Activated CD8-positive, alpha-beta memory T cell treated with anti-CD3 and anti-CD28 coated beads, Interleukin-2, amount 10 ng/mL, durations not matched to agents 7 days and 5 days (primary cell): ENCODE data around the gene ADARB2. TPM values are rescaled to one million over a fixed set of nuclear protein-coding genes. Genes with fewer than 3 reads are reported as not detected.
"Not testable (repeated sequence)": the region's sequence is repeated elsewhere in the genome, so short reads cannot be mapped to it uniquely, and the experiment has no call there.

ENCODE experiments used
- ATAC-seq: fragments of 150-1000 bp; cut with Tn5 transposase; one replicate; pipeline ENCODE4 v1.10.0; 2021; ENCODE audit warnings: moderate library complexity
- CTCF ChIA-PET: fragments of 350-600 bp; sonication (Branson Sonifier 250); formaldehyde crosslinking; loops from one replicate; lab custom pipeline; 2021; ENCODE audit warnings: antibody characterized with exemption; lab: Charles Lee
- DNase-seq: peaks from one replicate; pipeline ENCODE4 v3.0.0-alpha.2; 2020
- H3K27ac Mint-ChIP-seq: one replicate; pipeline ENCODE4 v1.8.0; 2021; ENCODE audit warnings: mild to moderate bottlenecking, mixed read lengths
- H3K27me3 Mint-ChIP-seq: one replicate; pipeline ENCODE4 v1.8.0; 2021; ENCODE audit warnings: mixed read lengths
- H3K36me3 Mint-ChIP-seq: one replicate; pipeline ENCODE4 v1.8.0; 2021; ENCODE audit warnings: mild to moderate bottlenecking, mixed read lengths
- H3K4me1 Mint-ChIP-seq: one replicate; pipeline ENCODE4 v1.8.0; 2021; ENCODE audit warnings: mixed read lengths
- H3K4me3 Mint-ChIP-seq: one replicate; pipeline ENCODE4 v1.8.0; 2021; ENCODE audit warnings: mild to moderate bottlenecking, moderate library complexity, mixed read lengths
- H3K9me3 Mint-ChIP-seq: one replicate; pipeline ENCODE4 v1.8.0; 2022; ENCODE audit warnings: low read depth, mixed read lengths
- total RNA-seq, 2 experiments: library from RNA; stranded (reverse); gene quantifications; one replicate each; pipeline ENCODE4 v1.2.3, GENCODE V29; 2021

Gene ADARB2
- total RNA-seq, 2 experiments from 2014 or later, result not detected

DNA sequence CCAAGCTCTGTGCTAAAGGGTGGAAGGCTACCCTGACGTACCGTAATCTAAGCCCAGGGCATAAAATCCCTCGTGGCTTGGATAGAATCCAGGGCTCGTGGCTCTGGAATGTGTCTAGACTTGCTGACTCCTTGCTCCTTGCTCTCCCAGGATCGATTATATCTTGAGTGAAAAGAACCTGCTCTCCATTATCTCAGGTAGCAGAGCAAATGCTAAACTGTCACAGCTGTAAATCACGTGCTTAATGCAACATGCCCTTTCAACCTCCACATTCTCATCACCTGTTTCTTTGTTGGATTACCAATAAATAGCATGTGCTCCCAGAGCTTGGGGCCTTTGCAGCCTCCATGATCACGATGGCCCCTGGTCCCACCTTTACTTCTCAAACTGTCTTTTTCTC, 323.0 kb downstream of the ADARB2 start:
- H3K27me3 Mint-ChIP-seq, H3K27ac Mint-ChIP-seq, H3K36me3 Mint-ChIP-seq, ATAC-seq, H3K4me3 Mint-ChIP-seq, CTCF ChIA-PET, H3K9me3 Mint-ChIP-seq, DNase-seq, H3K4me1 Mint-ChIP-seq: not testable (repeated sequence)

DNA sequence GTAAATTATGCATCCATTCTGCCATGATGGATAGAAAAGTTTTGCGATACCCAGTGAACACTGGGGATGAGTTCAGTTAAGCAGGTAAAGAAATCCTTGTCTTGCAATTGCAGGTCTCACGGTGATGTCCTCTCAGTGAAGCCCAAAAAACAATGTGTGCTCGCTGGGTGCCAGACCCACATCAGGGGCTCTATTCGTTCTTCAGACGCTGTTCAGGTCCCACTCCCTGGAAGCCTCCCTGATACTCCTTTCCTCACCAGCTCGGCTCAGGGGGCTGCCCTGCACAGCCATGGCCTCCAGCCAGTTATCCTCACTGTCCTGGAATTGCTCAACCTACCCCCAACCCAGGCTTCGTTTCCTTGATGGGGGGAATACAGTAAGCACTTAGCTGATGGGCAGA, 323.5 kb downstream of the ADARB2 start:
- CTCF ChIA-PET, result no interaction called here
- Mint-ChIP-seq H3K27ac (no peak overlapping the region), H3K4me1 (no peaks in the 10 kb centered on the region), H3K9me3 (no peaks in the 10 kb centered on the region), H3K27me3 (no peaks in the 10 kb centered on the region), H3K4me3 (no peak overlapping the region), H3K36me3 (no peaks in the 10 kb centered on the region)
- DNase-seq (no peak), ATAC-seq (no peak)

DNA sequence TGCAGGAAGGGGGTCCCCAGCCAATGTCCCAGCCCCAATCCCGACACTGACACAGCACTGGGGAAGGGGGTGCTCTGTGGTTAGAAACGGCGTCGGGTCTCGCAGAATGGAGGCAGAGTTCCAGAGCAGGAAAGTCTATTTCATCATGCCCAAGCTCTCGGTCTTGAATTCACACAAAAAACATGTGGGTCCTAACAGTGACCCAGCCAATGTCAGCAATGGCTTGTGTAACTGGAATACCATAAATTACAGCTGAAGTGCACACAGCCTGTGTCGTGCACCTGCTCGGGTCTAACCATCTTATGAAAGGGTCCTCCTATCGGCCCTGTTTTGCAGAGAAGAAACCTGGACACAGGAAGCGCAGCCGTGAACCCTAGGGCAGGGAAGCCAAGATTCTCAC, 324.1 kb downstream of the ADARB2 start:
- H3K36me3 Mint-ChIP-seq, result no peaks in the 10 kb centered on the region
- no peaks in the 10 kb centered on the region for H3K9me3 Mint-ChIP-seq
- H3K27ac Mint-ChIP-seq, result no peak overlapping the region
- ATAC-seq (no peak), DNase-seq (no peak)
- H3K4me3 Mint-ChIP-seq, result no peak overlapping the region
- H3K4me1 Mint-ChIP-seq, result no peaks in the 10 kb centered on the region
- CTCF ChIA-PET, result interaction anchor here (1.3 kb wide), 1 partner anchor 8 kb away, joined by 3 read pairs; no protein-coding TSS in a partner anchor
- no peaks in the 10 kb centered on the region for H3K27me3 Mint-ChIP-seq

DNA sequence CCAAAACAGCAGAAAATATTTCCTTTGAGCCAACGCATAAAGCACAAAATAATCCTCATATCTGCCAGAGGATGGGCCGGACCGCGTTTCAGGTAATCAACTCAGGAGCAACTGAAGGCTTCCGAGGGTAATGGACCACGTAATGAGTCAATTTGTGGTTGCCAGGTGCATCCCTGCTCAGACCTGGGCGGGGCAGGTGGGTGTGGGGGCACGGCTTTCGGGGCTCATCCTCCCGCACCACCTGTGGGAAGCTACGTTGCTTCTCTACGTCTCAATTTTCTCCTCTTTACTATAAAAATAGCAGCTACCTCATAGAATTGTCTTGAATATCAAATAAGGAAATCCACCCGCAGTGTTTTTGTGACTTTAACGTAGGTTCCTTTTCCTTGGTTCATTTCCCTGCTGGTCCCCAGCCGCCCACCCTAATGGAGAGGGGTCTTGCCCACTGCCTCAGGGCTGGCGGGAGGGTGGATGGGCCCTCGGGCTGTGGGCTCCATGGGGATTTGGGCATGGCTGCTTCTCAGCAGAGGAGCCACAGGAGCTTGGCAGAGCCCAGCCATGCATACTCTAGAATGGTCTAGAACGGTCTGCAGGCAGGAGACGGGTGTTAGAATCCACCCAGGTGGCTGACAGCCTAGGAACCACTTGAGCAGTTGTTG, 324.7 kb downstream of the ADARB2 start:
- Mint-ChIP-seq H3K27ac (no peak overlapping the region), H3K4me3 (no peak overlapping the region)
- no peak for ATAC-seq

DNA sequence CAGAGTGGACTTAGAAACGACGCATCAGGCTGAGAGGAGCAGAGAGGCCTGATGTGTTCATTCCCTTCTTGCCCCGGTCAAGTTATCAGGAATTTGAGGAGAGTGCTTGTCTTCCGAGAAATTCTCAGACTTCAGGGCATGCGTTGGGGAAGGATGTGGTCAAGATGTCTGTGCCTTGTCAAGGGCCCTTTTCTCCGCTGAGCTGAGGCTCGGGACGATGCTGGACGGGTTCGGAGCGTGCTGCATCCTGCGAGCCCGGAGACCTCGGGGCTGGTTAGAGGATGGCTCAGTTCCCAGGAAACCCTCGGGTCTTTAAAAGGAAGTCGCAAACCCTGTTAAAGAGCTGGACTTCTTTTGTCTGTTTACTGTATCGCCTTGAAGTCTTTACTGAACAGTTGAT, 325.4 kb downstream of the ADARB2 start:
- ATAC-seq, result no peak
- CTCF ChIA-PET, result interaction anchor here (1.3 kb wide), 1 partner anchor 9 kb away, joined by 3 read pairs; no protein-coding TSS in a partner anchor
- no peaks in the 10 kb centered on the region for H3K27me3 Mint-ChIP-seq
- no peak overlapping the region for H3K4me3 Mint-ChIP-seq
- H3K36me3 Mint-ChIP-seq, result no peaks in the 10 kb centered on the region
- no peaks in the 10 kb centered on the region for H3K4me1 Mint-ChIP-seq
- DNase-seq, result no peak
- no peak overlapping the region for H3K27ac Mint-ChIP-seq
- no peaks in the 10 kb centered on the region for H3K9me3 Mint-ChIP-seq

More for the DNA sequence above, 324.7 kb downstream of the ADARB2 start:
- CTCF ChIA-PET, result interaction anchor here (1.3 kb wide), 1 partner anchor 9 kb away, joined by 3 read pairs; no protein-coding TSS in a partner anchor
- DNase-seq, result no peak
- no peaks in the 10 kb centered on the region for H3K36me3 Mint-ChIP-seq
- no peaks in the 10 kb centered on the region for H3K4me1 Mint-ChIP-seq
- H3K9me3 Mint-ChIP-seq, result no peaks in the 10 kb centered on the region
- no peaks in the 10 kb centered on the region for H3K27me3 Mint-ChIP-seq

DNA sequence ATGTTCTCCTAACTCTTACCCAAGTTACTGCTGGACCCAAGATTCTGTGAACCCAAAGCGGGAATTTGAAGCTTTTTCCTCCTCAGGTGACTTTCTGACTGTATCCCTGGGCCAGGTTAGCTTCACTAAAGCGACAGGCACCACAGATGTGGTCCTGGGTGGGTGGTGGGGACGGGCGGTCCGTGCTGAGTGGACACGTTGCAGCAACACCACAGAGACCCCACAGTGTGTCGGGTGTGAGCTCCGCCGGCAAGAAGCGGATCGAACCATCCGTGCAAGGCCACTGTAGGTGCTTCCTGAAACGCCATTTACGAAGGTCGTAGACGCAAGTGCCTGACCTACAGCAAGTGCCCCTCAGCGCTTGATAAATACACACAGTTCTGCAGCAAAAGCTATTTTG, 325.9 kb downstream of the ADARB2 start:
- H3K36me3 Mint-ChIP-seq, result no peaks in the 10 kb centered on the region
- DNase-seq, result no peak
- no peak overlapping the region for H3K27ac Mint-ChIP-seq
- no peak overlapping the region for H3K4me3 Mint-ChIP-seq
- no peaks in the 10 kb centered on the region for H3K27me3 Mint-ChIP-seq
- H3K4me1 Mint-ChIP-seq, result no peaks in the 10 kb centered on the region
- ATAC-seq, result no peak
- H3K9me3 Mint-ChIP-seq, result no peaks in the 10 kb centered on the region
- CTCF ChIA-PET, result no interaction called here

DNA sequence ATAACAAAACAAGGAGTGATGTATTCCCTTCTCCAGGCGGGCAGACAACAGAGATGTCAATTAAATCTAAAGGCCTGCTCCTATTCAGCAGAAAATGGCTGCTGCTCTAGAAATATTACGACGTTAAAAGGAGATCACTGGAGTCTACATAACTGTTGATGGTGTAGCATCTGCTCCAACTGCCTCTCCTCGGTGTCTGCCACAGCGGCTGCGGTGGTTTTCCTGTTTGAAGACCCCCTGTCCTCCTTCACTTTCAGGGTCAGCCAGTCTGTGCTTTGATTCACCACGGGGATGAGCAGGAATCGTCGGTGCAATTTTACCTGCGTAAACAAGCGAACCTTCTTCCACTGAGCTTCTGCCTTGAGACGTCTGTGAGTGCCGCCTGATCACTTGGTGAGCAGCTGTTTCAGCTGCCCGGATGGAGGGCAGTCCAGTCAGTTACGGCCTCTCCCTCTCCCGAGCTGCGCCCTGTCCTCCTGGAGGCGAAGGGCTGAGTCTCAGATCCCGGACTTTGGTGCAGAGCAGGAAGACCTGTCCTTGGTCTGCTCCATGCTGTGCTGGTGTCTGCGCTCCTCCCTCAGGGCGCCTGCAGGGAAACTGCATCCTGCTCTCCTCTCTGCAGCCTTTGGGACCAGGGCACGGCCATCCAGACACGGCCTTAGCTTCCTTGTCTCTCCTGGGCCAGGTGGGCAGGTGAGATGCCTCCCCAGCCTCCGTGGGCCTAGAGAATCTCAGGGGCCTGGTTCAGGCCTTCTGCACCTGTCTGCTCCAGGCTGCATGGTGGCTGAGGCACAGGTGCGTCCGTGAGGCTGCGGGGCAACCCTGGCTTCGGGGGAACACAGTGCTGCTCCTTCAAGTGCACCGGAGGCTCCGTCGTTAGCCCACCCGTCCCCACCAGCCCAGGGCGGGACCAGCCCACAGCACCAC, 326.6 kb downstream of the ADARB2 start:
- no peak for ATAC-seq
- no peak for DNase-seq
- Mint-ChIP-seq H3K27ac (no peak overlapping the region), H3K4me3 (no peak overlapping the region), H3K36me3 (no peaks in the 10 kb centered on the region), H3K4me1 (no peaks in the 10 kb centered on the region), H3K9me3 (no peaks in the 10 kb centered on the region), H3K27me3 (no peaks in the 10 kb centered on the region)
- CTCF ChIA-PET, result no interaction called here

DNA sequence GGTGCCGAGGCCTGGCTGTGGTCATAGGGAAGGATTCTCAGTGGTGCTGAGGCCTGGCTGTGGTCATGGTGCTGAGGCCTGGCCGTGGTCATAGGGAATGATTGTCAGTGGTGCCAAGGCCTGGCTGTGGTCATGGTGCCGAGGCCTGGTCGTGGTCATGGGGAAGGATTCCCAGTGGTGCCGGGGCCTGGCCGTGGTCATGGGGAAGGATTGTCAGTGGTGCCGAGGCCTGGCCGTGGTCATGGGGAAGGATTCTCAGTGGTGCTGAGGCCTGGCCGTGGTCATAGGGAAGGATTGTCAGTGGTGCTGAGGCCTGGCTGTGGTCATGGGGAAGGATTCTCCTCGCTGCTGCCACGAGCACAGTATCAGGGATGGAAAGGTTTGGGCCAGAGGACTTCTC, 327.3 kb downstream of the ADARB2 start:
- Mint-ChIP-seq H3K36me3 (no peaks in the 10 kb centered on the region), H3K27ac (no peak overlapping the region), H3K27me3 (no peaks in the 10 kb centered on the region), H3K9me3 (no peaks in the 10 kb centered on the region), H3K4me1 (no peaks in the 10 kb centered on the region), H3K4me3 (no peak overlapping the region)
- DNase-seq, result no peak
- no peak for ATAC-seq
- CTCF ChIA-PET, result no interaction called here

DNA sequence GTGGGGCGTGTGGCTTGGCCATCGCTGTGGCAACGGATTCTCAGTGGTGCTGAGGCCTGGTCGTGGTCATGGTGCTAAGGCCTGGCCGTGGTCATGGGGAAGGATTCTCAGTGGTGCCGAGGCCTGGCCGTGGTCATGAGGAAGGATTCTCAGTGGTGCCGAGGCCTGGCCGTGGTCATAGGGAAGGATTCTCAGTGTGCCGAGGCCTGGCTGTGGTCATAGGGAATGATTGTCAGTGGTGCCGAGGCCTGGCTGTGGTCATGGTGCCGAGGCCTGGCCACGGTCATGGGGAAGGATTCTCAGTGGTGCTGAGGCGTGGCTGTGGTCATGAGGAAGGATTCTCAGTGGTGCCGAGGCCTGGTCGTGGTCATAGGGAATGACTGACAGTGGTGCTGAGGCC, 327.9 kb downstream of the ADARB2 start:
- no peak overlapping the region for H3K4me3 Mint-ChIP-seq
- H3K9me3 Mint-ChIP-seq, result no peaks in the 10 kb centered on the region
- CTCF ChIA-PET, result no interaction called here
- no peaks in the 10 kb centered on the region for H3K36me3 Mint-ChIP-seq
- DNase-seq, result no peak
- H3K27me3 Mint-ChIP-seq, result no peaks in the 10 kb centered on the region
- ATAC-seq, result no peak
- H3K4me1 Mint-ChIP-seq, result no peaks in the 10 kb centered on the region
- no peak overlapping the region for H3K27ac Mint-ChIP-seq

DNA sequence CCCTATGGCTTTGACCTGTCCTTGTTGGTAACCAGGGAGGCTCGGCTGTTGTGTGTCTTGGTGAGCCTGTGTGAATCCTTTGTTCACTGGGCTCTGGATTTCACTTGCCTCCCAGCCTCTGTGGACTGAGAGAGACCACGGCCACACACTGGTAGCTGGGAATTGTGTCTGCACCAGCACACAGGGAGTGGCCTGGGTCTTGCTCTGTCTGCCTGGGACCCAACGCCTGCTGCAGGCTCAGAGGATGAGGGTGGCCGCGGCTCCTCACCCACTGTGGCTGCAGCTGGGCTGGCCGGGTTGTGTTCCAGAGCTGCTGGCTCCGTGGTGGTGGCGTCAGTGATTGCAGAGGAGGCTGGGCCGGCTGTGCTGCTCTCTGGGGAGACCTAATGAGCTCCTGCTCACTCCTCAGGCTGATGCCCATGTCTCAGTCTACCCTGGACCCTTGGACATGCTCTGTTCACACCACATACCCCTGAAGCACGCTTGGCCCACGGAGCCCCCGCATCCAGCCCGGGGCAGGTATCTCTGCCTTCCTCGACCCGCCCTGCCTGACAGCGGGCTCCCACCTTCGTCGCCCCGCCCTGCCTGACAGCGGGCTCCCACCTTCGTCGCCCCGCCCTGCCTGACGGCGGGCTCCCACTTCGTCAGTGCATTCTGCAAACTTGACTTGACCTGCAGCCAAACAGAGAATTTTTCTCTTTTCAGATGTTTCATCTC, 328.5 kb downstream of the ADARB2 start:
- DNase-seq (no peak), ATAC-seq (no peak)
- H3K27me3 Mint-ChIP-seq, result no peaks in the 10 kb centered on the region
- no peak overlapping the region for H3K27ac Mint-ChIP-seq
- H3K9me3 Mint-ChIP-seq, result no peaks in the 10 kb centered on the region
- CTCF ChIA-PET, result interaction anchor here (0.9 kb wide), 1 partner anchor 11 kb away, joined by 4 read pairs; no protein-coding TSS in a partner anchor
- H3K4me3 Mint-ChIP-seq, result no peak overlapping the region
- H3K36me3 Mint-ChIP-seq, result no peaks in the 10 kb centered on the region
- H3K4me1 Mint-ChIP-seq, result no peaks in the 10 kb centered on the region

DNA sequence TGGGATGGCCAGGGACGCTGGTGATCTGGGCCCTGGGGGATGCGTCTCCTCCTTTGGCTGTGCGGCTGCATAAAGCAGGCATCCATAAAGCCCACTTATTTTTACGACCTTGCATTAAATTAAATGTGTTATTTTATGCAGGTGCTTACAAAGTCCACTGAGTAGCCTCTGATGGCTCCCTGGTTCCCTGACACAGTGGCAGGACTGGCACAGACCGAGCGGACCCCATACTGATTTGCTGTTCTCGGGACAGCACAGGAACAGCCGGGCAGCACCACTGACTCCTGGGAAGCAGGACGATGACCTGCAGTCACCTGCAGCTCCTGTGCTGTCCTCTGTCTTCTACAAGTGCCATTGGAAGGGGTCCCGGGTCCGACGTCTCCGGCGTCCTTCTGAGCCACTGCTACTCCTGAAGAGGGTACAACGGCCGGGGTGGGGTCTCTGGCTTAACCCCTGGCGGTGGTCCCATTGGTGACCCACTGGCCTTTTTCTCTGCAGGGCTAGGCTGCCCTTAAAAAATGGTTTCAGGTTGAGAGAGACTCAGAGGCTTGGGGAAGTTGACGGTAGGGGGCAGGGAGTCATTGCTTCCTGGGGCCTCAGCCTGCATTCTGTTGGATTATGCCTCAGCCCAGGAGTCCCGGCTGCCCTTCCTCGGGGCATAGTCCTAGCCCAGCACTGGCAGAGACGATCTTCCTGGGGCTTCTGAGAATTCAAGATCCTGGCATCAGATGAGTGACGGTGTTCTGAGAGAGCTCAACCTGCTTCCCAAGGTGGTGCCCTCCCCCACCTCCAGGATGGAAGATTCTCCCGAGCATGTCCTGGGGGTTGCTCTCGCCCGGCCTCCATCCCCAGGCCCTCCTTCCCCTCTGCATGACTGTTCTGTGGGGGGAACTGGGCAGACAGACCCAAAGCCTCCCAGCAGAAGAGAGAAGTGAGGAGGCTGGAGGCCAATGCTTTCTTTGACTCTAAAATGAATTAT, 330.1 kb downstream of the ADARB2 start:
- no peak for ATAC-seq
- CTCF ChIA-PET, result no interaction called here
- no peak for DNase-seq

DNA sequence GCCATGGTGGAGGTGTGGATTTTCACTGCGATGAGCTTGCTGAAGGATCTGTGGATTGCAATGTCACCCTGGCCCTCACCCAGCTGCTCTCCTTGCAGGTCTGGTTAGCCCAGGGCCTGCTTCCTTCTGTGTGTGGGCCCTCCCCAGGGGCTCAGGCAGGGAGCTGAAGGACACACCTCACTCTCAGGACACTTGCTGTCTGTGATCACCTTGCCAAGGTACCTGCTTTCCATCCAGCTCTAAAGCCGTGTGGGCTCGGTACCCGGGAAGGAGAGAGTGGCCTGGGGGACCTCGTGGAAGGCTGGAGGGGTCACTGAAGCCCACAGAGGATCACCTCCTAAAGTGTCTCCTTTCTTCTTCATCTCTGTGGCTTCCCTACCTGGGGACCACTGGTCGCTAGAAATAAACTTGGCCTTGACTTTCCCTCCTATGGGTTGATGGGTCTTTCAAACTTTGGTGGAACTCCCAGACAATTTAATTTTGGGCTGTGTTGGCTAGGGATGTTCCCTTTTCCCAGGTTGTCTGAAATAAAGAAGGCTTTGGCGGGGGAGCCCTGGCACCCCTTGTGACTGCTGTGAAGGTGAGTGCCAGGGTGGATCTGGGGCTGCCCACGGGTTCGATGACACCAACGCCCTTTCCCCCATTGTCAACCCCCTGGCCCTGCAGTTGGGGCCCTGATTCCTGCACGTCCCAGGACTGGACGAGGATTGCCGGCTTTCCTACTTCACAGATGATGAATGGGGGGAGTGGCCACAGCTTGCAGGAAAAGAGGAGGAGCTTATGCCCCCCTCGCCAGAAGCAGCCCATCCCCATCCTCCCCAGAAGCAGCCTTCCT, 331.0 kb downstream of the ADARB2 start:
- DNase-seq (no peak), ATAC-seq (no peak)
- Mint-ChIP-seq H3K4me1 (no peaks in the 10 kb centered on the region), H3K27ac (no peak overlapping the region), H3K36me3 (no peaks in the 10 kb centered on the region), H3K27me3 (no peaks in the 10 kb centered on the region), H3K9me3 (no peaks in the 10 kb centered on the region), H3K4me3 (no peak overlapping the region)
- CTCF ChIA-PET, result no interaction called here

More for the DNA sequence above, 330.1 kb downstream of the ADARB2 start:
- H3K27me3 Mint-ChIP-seq, result no peaks in the 10 kb centered on the region
- H3K4me1 Mint-ChIP-seq, result no peaks in the 10 kb centered on the region
- no peaks in the 10 kb centered on the region for H3K36me3 Mint-ChIP-seq
- H3K9me3 Mint-ChIP-seq, result no peaks in the 10 kb centered on the region
- H3K27ac Mint-ChIP-seq, result no peak overlapping the region
- no peak overlapping the region for H3K4me3 Mint-ChIP-seq
